PC-9 (cell line): ENCODE measurements around the gene AFAP1. TPM values are rescaled to one million over a fixed set of nuclear protein-coding genes. Genes with fewer than 3 reads are reported as not detected.

Experiments
- BruUV-seq: library from RNA; stranded (reverse); fragments of 400-500 nt; replicated peaks from 2 replicates; lab custom pipeline; 2021; lab: Mats Ljungman, UMichigan
- CTCF ChIA-PET: fragments of 300-600 bp; sonication (Branson Sonifier 250); formaldehyde crosslinking; loops from one replicate; lab custom pipeline; 2022; ENCODE audit warnings: antibody characterized with exemption; lab: Charles Lee
- POLR2A ChIA-PET: fragments of 300-600 bp; sonication (Branson Sonifier 250); formaldehyde crosslinking; loops from one replicate; lab custom pipeline; 2022; ENCODE audit warnings: antibody characterized with exemption; ENCODE audit not compliant: unreplicated experiment; lab: Charles Lee
- DNase-seq, 2 experiments: peaks; one replicate each; pipeline versions ENCODE4 v3.0.0 to v3.0.0-alpha.2; 2015 to 2022; ENCODE audit warnings: mixed read lengths in 1 of 2
- H2AFZ ChIP-seq: fragments of 200-600 bp; sonication (generic); 2 replicates; pipeline ENCODE4 v1.8.1; 2017; ENCODE audit warnings: antibody characterized with exemption
- H3F3A ChIP-seq: fragments of 200-600 bp; sonication (generic); 2 replicates; pipeline ENCODE4 v1.8.1; 2017; ENCODE audit warnings: antibody characterized with exemption, mild to moderate bottlenecking, low read depth; ENCODE audit not compliant: insufficient read depth
- H3K27ac ChIP-seq: fragments of 200-600 bp; sonication (generic); 2 replicates; pipeline ENCODE4 v1.6.1; 2016; ENCODE audit warnings: mixed run types
- H3K27me3 ChIP-seq: fragments of 200-600 bp; sonication (generic); 2 replicates; pipeline ENCODE4 v1.6.1; 2016; ENCODE audit warnings: low read depth, mixed run types; ENCODE audit not compliant: insufficient read depth
- H3K36me3 ChIP-seq: fragments of 200-600 bp; sonication (generic); 2 replicates; pipeline ENCODE4 v1.6.1; 2016; ENCODE audit warnings: low read depth, mixed run types
- H3K4me1 ChIP-seq: fragments of 200-600 bp; sonication (generic); replicated peaks from 2 replicates; pipeline ENCODE4 v1.6.1; 2016; ENCODE audit warnings: mixed run types; ENCODE audit not compliant: insufficient read depth
- H3K4me2 ChIP-seq: fragments of 200-600 bp; sonication (generic); 2 replicates; pipeline ENCODE4 v1.6.1; 2017; ENCODE audit warnings: mixed run types
- H3K4me3 ChIP-seq: fragments of 200-600 bp; sonication (generic); 2 replicates; pipeline ENCODE4 v1.6.1; 2016; ENCODE audit warnings: mixed run types
- H3K79me2 ChIP-seq: fragments of 200-600 bp; sonication (generic); 2 replicates; pipeline ENCODE4 v1.6.1; 2017; ENCODE audit warnings: low read depth, mixed run types
- H3K9me2 ChIP-seq: fragments of 200-600 bp; sonication (generic); 2 replicates; pipeline ENCODE4 v1.8.1; 2017; ENCODE audit warnings: mild to moderate bottlenecking; ENCODE audit not compliant: insufficient read depth
- H3K9me3 ChIP-seq: fragments of 200-600 bp; sonication (generic); 2 replicates; pipeline ENCODE4 v1.8.1; 2016; ENCODE audit warnings: low read depth; ENCODE audit not compliant: insufficient read depth
- H4K20me1 ChIP-seq: fragments of 200-600 bp; sonication (generic); 2 replicates; pipeline ENCODE4 v1.8.1; 2017; ENCODE audit not compliant: insufficient read depth
- EZH2 ChIP-seq: fragments of 200-600 bp; sonication (generic); IDR thresholded peaks from 2 replicates; pipeline ENCODE4 v1.8.0; 2017; ENCODE audit warnings: antibody characterized with exemption, low read depth
- intact Hi-C: fragments of 100-400 bp; cut with micrococcal nuclease; formaldehyde crosslinking; loops from one replicate; pipeline ENCODE4 v1.10.0; 2022; ENCODE audit not compliant: unreplicated experiment
- total RNA-seq: library from RNA; stranded (reverse); gene quantifications from 2 replicates; pipeline ENCODE4 v1.2.3, GENCODE V29; 2021
- TF ChIP-seq, protein P1 (sequence below): fragments of 200-600 bp; sonication (generic); conservative IDR thresholded peaks from 2 replicates; pipeline ENCODE4 v1.6.1; 2017; ENCODE audit warnings: mixed run types, antibody characterized with exemption, mild to moderate bottlenecking, moderate library complexity

Gene AFAP1
- total RNA-seq, 1 experiment from 2014 or later, result 69.6 TPM

DNA sequence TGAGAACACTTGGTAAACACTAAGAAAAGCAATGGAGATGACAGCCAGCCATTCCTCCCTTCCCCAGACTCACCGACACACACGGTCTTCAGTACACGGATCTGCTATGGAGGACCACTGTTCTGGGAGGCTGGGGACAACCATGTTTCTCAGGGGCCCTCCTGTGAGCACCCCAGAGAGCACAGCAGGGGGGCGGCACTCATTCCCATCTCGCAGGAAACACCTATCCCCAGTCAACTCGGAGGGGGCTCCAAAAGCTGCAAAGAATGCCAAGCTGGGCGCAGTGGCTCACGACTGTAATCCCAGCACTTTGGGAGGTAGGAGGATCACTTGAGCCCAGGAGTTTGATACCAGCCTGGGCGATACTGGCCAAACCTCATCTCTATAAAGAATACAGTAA lies 172.1 kb downstream of the AFAP1 start:
- POLR2A ChIA-PET, result no interaction called here
- H4K20me1 ChIP-seq, result peaks cover 93% of the 10 kb centered on the region
- intact Hi-C loops, result no loop called here
- no peak overlapping the region for H2AFZ ChIP-seq
- H3F3A ChIP-seq, result peaks cover 37% of the 10 kb centered on the region; the same call in 1 of the 2 replicates
- TF ChIP-seq, protein P1, sequence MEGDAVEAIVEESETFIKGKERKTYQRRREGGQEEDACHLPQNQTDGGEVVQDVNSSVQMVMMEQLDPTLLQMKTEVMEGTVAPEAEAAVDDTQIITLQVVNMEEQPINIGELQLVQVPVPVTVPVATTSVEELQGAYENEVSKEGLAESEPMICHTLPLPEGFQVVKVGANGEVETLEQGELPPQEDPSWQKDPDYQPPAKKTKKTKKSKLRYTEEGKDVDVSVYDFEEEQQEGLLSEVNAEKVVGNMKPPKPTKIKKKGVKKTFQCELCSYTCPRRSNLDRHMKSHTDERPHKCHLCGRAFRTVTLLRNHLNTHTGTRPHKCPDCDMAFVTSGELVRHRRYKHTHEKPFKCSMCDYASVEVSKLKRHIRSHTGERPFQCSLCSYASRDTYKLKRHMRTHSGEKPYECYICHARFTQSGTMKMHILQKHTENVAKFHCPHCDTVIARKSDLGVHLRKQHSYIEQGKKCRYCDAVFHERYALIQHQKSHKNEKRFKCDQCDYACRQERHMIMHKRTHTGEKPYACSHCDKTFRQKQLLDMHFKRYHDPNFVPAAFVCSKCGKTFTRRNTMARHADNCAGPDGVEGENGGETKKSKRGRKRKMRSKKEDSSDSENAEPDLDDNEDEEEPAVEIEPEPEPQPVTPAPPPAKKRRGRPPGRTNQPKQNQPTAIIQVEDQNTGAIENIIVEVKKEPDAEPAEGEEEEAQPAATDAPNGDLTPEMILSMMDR, result no peak
- no peak for TF ChIP-seq EZH2
- H3K27ac ChIP-seq, result no peak overlapping the region
- DNase-seq, result no peak
- no TSS peak for BruUV-seq
- CTCF ChIA-PET, result no interaction called here
- H3K27me3 ChIP-seq, result no peaks in the 10 kb centered on the region
- no peaks in the 10 kb centered on the region for H3K4me1 ChIP-seq
- H3K4me2 ChIP-seq, result no peak overlapping the region
- H3K79me2 ChIP-seq, result peaks cover 49% of the 10 kb centered on the region
- H3K9me3 ChIP-seq, result no peaks in the 10 kb centered on the region
- no peaks in the 10 kb centered on the region for H3K9me2 ChIP-seq
- no peak overlapping the region for H3K4me3 ChIP-seq
- H3K36me3 ChIP-seq, result no peaks in the 10 kb centered on the region; the same call in 1 of the 2 replicates

DNA sequence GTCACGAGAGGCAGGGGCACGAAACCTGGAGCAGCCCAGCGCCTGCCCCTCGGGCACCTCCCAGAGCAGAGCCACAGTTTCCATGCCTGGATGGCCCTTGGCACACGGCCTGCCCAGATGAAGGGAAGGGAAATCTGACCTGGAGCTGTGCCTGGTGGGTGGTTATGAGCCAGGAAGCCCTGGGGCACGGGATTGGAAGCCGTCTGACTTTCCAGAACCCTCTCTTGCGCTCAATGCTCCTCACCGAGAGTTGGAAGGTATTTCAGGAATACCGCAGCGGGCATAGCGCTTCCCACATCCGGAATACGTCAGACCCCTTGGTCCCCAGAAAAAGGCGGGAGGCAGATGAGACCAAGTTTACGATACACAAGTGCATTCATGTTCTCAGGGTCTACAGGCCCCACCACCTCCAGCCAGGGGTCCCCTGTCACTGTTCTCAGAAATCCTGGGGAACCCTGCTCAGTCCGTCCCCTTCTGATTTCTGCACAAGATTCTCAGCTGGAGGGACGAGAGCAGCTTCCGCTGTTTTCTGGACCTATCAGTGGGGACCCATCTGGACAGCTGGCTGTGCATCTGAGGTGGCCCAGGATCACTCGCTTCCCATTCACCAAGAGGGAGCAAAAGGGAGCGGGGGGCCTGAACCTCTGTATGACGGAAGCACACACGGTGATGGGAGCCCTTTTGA lies 172.9 kb downstream of the AFAP1 start:
- DNase-seq, result no peak
- Histone ChIP-seq H2AFZ (no peak overlapping the region), H3K4me2 (no peak overlapping the region), H3K27me3 (no peaks in the 10 kb centered on the region), H3K27ac (no peak overlapping the region), H3F3A (peaks cover 31% of the 10 kb centered on the region; the same call in 1 of the 2 replicates), H3K79me2 (peaks cover 57% of the 10 kb centered on the region), H3K9me2 (no peaks in the 10 kb centered on the region), H3K36me3 (no peaks in the 10 kb centered on the region; the same call in 1 of the 2 replicates), H4K20me1 (peaks cover 94% of the 10 kb centered on the region), H3K4me1 (no peaks in the 10 kb centered on the region), H3K4me3 (no peak overlapping the region), H3K9me3 (no peaks in the 10 kb centered on the region)
- BruUV-seq, result no TSS peak
- TF ChIP-seq EZH2, result no peak
- TF ChIP-seq, protein P1, result no peak
- POLR2A ChIA-PET, result no interaction called here
- intact Hi-C loops, result no loop called here
- CTCF ChIA-PET, result no interaction called here

DNA sequence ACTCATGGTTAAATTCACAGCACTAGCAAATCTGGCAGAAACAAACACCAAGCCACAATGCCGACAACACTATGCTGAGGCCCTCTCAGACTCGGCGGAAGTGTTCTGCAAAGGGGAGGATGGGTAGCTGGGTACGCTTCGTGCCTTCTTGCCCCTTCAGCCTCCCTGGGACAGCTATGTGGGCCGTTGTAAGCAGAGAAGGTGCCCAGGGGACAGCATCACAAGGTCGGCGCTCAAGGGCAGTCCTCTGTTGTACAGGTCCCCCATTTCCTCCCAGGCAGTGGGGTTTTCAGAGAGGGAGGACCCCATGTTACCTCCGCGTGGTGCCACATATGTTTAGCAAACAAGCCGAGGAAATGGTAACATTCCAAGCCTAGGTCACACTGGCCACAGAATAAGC lies 173.6 kb downstream of the AFAP1 start:
- ChIA-PET CTCF (no interaction called here), POLR2A (no interaction called here)
- no peak for TF ChIP-seq EZH2
- TF ChIP-seq, protein P1, result no peak
- no peak for DNase-seq
- intact Hi-C loops, result no loop called here
- no peak overlapping the region for H2AFZ ChIP-seq
- H3K27me3 ChIP-seq, result no peaks in the 10 kb centered on the region
- peaks cover 96% of the 10 kb centered on the region for H4K20me1 ChIP-seq
- no peaks in the 10 kb centered on the region; the same call in 1 of the 2 replicates for H3K36me3 ChIP-seq
- H3K4me3 ChIP-seq, result no peak overlapping the region
- H3K9me2 ChIP-seq, result no peaks in the 10 kb centered on the region
- no peaks in the 10 kb centered on the region for H3K4me1 ChIP-seq
- peaks cover 64% of the 10 kb centered on the region for H3K79me2 ChIP-seq
- no peaks in the 10 kb centered on the region for H3K9me3 ChIP-seq
- H3K27ac ChIP-seq, result no peak overlapping the region
- no peak overlapping the region for H3K4me2 ChIP-seq
- BruUV-seq, result no TSS peak
- H3F3A ChIP-seq, result peaks cover 38% of the 10 kb centered on the region; the same call in 1 of the 2 replicates
